Activated naive CD4-positive, alpha-beta T cell treated with anti-CD3 and anti-CD28 coated beads, Interleukin-2, amount 50 U/mL, for 72 hours (primary cell): Measurements from ENCODE around the gene CRAT. TPM values are rescaled to one million over a fixed set of nuclear protein-coding genes. Genes with fewer than 3 reads are reported as not detected.
A peak's percentile ranks its signal among the peaks of the same experiment; 100 is the strongest.
"Not testable (repeated sequence)": the region's sequence is repeated elsewhere in the genome, so short reads cannot be mapped to it uniquely, and the experiment has no call there.

Experiments
- ATAC-seq, 2 donors: fragments of 150-1000 bp; cut with Tn5 transposase; 2 replicates each; pipeline ENCODE4 v1.10.0; 2021; ENCODE audit warnings: mild to moderate bottlenecking in 2 of 2, moderate library complexity in 2 of 2
- DNase-seq, 2 donors: peaks; one replicate each; pipeline ENCODE4 v3.0.0; 2021 to 2022; ENCODE audit warnings: low spot score in 2 of 2
- H3K27ac Mint-ChIP-seq, 2 donors: one replicate each; pipeline ENCODE4 v1.8.0; 2022; ENCODE audit warnings: mild to moderate bottlenecking in 2 of 2, mixed read lengths in 2 of 2
- H3K36me3 Mint-ChIP-seq, 2 donors: one replicate each; pipeline ENCODE4 v1.8.0; 2022; ENCODE audit warnings: mixed read lengths in 2 of 2
- H3K9me3 Mint-ChIP-seq, 2 donors: one replicate each; pipeline ENCODE4 v1.8.0; 2022; ENCODE audit warnings: mixed read lengths in 2 of 2
- total RNA-seq, 2 donors: library from RNA; stranded (reverse); gene quantifications; one replicate each; pipeline ENCODE4 v1.2.3, GENCODE V29; 2022

Gene CRAT
- total RNA-seq, 2 donors from 2014 or later, result 14.7 to 35.6 TPM

DNA sequence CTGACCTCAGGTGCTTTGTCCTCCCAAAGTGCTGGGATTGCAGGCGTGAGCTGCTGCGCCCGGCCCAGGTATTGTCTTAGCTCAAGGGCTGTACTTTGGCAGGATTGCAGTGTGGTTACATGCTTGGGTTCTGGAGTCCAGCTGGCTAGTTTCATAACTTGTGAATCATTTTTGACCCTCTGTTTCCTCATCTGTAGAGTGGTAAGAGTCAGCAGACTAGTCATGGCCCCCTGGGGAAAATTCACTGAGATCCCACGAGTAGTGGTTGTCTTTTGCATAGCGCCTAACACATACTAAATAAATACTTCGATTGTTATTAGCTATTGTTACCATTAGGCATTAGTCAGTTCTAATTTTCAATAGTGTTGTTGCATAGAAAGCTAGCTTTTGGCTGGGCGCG is 14.9 kb upstream of the CRAT start:
- DNase-seq, result no peak
- Mint-ChIP-seq H3K27ac (no peak overlapping the region), H3K36me3 (peaks cover 0 to 15% of the 10 kb centered on the region in 2 donors), H3K9me3 (no peaks in the 10 kb centered on the region)
- ATAC-seq, result peak in 1 of 2 donors; percentile 65

DNA sequence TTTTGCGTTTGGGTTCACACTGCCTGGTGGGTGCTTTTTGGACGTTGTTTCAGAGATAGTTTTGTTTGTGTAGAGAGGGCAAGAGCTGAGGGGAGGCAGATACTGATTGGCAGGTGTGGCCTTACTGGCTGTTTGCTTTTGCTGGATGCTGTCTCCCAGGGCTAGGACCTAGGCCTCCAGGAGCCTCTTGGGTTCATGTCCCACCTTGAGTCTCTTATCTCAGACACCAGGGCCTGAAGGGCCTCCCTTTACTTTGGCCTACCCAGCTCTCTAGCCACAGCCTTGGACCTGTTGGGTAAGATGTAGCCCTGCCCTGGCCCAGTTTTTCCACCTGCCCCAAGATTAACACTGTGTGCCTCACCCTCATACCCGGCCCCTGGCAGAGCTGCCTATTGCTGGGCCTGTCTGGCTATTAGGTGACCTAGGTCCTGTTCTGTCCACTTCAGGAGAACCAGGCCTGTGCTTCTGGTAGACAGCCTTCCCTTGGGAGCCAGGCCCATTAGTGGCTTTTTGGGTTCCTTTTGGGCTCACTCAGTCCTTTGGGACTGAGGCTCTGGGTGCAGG is 14.0 kb upstream of the CRAT start:
- DNase-seq (no peak), ATAC-seq (no peak)
- Mint-ChIP-seq H3K9me3 (no peaks in the 10 kb centered on the region), H3K36me3 (peaks cover 0 to 15% of the 10 kb centered on the region in 2 donors), H3K27ac (peak overlapping the region in 1 of 2 donors; percentile 85)

DNA sequence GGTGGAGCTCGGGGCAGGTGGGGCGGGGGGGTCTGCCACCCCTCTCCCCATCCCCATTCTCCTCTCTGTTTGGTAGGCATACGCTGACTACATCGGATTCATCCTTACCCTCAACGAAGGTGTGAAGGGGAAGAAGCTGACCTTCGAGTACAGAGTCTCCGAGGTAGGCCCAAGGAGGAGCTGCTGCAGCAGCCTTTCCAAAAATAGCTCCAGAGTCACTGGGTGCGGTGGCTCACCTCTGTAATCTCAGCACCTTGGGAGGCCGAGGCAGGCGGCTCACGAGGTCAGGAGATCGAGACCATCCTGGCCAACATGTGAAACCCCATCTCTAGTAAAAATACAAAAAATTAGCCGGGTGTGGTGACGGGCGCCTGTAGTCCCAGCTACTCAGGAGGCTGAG is 12.4 kb upstream of the CRAT start:
- not testable (repeated sequence) for DNase-seq, ATAC-seq, H3K9me3 Mint-ChIP-seq, H3K27ac Mint-ChIP-seq
- H3K36me3 Mint-ChIP-seq, result peaks cover 0 to 15% of the 10 kb centered on the region in 2 donors

DNA sequence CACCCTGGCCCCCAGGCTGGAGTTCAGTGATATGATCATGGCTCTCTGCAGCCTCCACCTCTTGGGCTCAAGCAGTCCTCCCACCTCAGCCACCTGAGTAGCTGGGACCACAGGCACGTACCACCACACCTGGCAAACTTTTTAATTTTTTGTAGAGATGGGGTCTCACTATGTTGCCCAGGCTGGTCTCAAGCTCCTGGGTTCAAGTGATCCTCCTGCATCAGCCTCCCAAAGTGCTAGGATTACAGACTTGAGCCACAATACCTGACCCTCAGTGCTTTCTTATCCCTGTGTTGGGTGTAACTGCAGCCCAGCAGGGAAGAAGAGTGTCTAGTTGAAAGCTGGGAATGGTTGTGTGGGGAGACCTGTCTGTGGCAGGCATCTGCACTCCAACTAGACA is 11.5 kb upstream of the CRAT start:
- no peak for ATAC-seq
- DNase-seq, result no peak
- Mint-ChIP-seq H3K9me3 (no peaks in the 10 kb centered on the region), H3K36me3 (peaks cover 0 to 11% of the 10 kb centered on the region in 2 donors), H3K27ac (peak overlapping the region in 1 of 2 donors; percentile 40)

DNA sequence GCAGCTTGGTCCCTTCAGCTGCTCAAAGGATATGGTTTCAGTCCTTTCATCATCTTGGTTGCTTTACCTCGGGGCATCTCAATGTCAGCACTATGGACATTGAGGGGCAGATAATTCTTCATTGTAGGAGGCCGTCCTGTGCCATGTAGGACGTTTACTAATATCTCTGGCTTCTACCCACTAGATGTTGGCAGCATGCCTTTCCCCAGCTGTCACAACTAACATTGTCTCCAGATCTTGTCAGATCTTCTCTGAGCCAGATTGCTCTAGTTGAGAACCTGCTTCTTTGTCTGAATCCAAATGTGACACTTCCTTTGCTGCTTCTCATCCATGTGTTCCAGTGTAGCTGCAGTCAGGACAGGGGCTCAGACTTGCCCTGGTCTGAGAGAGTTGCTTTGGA is 10.9 kb upstream of the CRAT start:
- H3K36me3 Mint-ChIP-seq, result peaks cover 0 to 11% of the 10 kb centered on the region in 2 donors
- no peaks in the 10 kb centered on the region for H3K9me3 Mint-ChIP-seq
- ATAC-seq (no peak), DNase-seq (no peak)
- peak overlapping the region in 1 of 2 donors; percentile 83 for H3K27ac Mint-ChIP-seq

DNA sequence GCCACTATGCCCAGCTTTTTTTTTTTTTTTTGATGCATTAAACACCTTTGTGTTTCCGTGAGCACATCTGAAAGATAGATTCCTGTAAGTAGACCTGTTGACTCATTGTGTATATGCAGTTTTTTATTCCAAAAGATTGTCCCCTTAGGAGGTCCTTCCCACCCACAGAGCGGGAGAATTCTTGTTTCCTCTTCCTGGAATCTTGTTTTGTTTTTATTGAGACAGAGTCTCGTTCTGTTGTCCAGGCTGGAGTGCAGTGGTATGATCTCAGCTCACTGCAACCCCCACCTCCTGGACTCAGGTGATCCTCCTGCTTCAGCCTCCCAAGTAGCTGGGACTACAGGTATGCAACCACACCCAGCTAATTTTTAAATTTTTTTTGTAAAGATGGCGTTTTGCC is 8.2 kb upstream of the CRAT start:
- no peak for ATAC-seq
- Mint-ChIP-seq H3K9me3 (no peaks in the 10 kb centered on the region), H3K36me3 (peaks cover 0 to 11% of the 10 kb centered on the region in 2 donors), H3K27ac (peak overlapping the region in 1 of 2 donors; percentile 29)
- DNase-seq, result no peak

DNA sequence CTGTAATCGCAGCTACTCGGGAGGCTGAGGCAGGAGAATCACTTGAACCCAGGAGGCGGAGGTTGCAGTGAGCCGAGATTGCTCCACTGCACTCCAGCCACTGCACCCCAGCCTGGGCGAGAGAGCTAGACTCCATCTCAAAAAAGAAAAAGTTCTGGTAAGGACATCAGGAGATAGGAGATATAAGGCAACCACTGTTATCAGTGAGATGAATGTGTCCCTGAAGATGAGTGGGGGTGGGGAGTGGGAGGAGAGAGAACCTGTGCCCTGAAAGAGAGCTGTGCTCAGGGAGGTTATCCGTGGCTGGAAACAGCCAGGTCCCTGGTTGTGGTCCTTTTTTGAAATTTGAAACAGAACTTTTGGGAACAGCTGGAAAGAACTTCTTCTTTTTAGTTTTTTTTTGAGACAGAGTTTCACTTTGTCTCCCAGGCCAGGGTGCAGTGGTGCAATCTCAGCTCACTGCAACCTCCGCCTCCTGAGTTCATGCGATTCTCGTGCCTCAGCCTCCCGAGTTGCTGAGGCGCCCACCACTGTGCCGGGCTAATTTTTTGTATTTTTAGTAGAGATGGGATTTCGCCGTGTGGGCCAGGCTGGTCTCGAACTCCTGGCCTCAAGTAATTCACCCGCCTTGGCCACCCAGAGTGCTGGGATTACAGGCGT is 3.2 kb upstream of the CRAT start:
- no peak for ATAC-seq

DNA sequence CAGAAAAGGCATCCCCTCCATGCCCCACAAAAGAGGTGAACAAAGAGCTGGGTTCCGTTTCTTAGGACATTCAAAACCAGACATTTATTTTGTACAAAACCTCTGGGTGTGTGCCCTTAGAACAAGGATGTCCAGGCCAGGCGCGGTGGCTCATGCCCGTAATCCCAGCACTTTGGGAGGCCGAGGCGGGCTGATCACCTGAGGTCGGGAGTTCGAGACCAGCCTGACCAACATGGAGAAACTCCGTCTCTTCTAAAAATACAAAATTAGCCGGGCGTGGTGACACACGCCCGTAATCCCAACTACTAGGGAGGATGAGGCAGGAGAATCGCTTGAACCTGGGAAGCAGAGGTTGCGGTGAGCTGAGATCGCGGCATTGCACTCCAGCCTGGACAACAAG is 1.9 kb upstream of the CRAT start:
- not testable (repeated sequence) for H3K9me3 Mint-ChIP-seq, ATAC-seq, H3K36me3 Mint-ChIP-seq, DNase-seq
- peak overlapping the region in 1 of 2 donors; percentile 94 for H3K27ac Mint-ChIP-seq

More for the DNA sequence above, 3.2 kb upstream of the CRAT start:
- Mint-ChIP-seq H3K27ac (no peak overlapping the region), H3K9me3 (no peaks in the 10 kb centered on the region), H3K36me3 (peaks cover 0 to 9% of the 10 kb centered on the region in 2 donors)
- DNase-seq, result no peak

DNA sequence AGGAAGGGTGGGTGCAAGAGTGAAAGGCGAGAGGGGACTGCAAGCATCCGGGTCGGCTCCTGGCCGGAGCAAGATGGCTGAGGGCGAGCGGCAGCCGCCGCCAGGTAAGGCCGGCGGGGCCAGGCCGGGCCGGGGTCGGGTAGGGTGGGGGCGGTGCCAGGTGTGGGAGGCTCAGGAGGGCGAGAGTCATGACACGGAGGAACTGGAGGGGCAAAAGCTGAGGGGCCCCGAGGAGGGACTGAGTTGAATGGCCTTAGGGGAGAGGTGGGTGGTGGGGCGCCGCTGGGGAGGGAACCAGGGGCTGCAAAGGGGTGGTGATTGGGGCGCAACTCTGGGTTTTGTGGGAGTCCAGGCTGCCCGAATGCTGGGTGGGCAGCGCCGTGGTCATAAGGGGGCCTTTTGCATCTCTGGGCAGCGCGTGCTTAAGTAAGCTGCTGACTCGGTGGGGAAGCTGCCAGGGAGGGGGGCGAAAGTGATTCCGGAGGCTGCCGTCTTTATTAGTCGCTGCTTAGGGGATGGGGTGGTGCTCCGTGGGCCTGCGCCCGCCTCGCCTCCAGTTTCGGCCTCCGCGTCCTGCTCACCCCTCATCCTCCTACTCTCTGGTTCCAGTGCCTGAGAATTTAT is 1.0 kb upstream of the CRAT start:
- ATAC-seq, result no peak
- peak overlapping the region; percentile 90 to 94 for H3K27ac Mint-ChIP-seq

DNA sequence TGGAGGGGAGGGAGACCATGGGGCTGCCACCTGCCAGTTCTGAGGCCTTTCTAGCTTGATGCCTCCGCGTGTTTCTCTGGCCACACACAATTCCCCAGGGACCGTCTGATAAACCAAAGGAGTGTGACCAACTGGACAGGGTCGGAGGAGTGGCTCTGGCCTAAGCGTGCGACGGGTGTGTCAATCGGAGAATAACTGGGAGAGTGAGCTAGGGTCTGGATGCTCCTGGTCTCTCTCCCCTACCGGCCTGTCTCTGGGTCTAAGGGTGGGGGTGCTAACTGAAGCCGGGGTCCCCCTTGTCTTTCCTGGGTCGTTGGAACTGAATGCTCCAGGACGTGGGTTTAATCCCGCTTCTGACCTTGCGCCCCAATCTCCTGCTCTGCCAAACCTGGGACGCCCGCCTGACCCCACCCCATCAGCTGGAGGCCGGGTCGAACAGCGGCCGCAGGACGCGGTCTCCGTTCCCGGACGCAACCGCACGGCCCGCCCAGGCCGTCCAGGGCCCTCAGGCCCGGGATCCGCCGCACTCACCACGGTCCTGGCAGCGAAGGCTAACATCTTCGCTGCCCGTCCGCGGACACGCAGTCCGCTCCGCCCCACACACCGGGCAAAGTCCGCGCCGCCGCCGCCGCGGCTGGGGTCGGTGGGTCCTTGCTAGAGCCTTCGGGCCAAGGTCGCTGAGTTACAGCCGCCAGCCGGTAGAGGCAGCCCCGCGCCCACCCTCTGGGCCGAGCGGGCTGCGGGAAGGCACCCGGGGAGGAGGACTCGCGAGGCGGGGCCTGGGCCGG is 447 bp downstream of the CRAT start:
- DNase-seq, result no peak
- Mint-ChIP-seq H3K36me3 (peaks cover 0 to 9% of the 10 kb centered on the region in 2 donors), H3K9me3 (no peaks in the 10 kb centered on the region), H3K27ac (peak overlapping the region in 1 of 2 donors; percentile 94)
- no peak for ATAC-seq

More for the DNA sequence above, 1.0 kb upstream of the CRAT start:
- peaks cover 0 to 9% of the 10 kb centered on the region in 2 donors for H3K36me3 Mint-ChIP-seq
- no peaks in the 10 kb centered on the region for H3K9me3 Mint-ChIP-seq
- DNase-seq, result peak in 1 of 2 donors; percentile 38

DNA sequence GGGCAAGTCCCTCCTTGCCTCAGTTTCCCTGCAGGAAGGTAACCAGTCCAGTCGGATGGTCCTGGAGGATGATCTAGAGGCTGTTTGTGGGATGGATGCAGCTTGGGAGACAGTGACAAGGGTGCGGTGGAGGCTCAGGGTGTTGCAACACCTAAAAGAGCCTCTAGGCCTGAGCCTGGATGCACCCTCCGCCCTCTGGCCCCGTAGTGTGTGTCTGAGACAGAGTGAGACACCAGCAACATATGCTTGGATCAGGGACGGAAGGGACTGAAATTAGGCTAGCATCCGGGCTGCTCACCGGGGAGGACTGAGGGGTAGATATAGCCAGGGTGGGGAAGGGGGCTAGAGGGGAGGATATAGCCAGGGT is 1.1 kb downstream of the CRAT start:
- DNase-seq (peak in 1 of 2 donors; percentile 39), ATAC-seq (no peak)
- peak overlapping the region in 1 of 2 donors; percentile 69 for H3K27ac Mint-ChIP-seq

DNA sequence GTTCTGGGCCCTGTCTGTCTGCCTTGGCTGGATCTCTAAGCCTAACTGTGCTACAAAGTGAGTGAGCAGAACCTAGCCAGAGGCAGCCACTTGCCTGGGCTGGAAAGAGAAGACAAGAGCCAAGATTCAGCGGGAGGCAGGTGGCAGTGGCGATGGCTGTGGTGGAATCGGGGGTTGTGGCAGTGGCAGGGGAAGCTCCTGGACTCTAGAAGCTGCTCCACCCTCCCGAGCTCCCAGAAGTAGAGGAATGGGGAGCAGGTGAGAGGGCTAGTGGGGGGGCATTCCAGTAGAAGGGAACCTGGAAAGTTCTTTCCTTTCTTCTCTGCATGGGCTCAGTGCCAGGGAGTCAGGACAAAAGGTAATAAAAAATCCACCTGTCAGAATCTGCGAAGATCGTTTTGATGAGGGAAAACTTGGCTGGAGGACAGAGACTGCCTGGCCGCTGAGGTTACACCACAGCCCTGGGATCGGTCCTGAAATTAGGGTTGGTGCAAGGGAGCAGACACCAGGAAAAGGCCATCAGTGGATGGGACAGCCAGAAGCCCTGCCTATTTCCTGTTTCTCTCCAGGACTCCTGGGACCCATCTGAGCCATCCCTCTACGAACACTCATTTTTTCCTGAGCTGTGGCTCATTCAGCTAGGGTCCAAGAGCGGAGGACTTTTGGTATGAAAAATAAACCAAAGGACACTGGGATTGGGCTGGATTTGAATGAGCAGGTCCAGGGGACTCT is 1.6 kb downstream of the CRAT start:
- Mint-ChIP-seq H3K9me3 (no peaks in the 10 kb centered on the region), H3K36me3 (peaks cover 0 to 9% of the 10 kb centered on the region in 2 donors), H3K27ac (peak overlapping the region in 1 of 2 donors; percentile 69)
- ATAC-seq (no peak), DNase-seq (no peak)

More for the DNA sequence above, 1.1 kb downstream of the CRAT start:
- no peaks in the 10 kb centered on the region for H3K9me3 Mint-ChIP-seq
- peaks cover 0 to 9% of the 10 kb centered on the region in 2 donors for H3K36me3 Mint-ChIP-seq

DNA sequence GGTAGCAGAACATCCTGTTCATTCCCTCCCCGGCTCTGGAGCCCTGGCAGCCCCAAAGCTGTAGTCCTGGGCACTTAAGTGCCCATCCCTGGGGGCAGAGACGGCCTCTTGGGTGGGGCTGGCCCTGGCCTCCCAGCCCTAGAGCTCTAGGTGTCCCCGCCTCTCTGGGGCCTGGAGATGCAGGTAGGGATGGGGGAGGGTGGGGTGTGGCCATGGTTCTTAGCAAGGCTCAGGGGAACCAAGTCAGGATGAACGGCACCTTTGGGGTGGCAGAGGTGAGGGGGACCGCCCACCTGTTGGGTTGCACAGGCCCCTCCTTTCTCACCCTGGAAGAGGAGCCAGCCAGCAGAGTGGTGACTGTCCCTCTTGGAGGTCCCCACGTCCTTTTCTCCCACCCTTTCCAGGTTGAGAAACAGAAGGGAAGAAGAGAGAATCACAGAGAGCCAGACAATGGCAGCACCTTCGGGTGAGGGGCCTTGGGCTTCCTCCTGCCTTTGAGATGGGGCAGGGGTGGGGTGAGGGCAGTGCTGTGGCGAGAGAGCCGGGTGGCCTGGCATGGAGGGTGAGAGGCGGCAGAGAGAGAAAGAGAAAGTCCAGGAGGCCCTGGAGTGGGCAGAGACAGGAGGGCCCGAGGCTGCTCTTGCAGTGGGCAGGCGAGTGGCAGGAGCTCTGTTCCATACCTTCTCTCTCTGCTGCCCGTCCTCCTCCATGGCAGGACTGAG is 2.3 kb downstream of the CRAT start:
- ATAC-seq, result no peak
- H3K36me3 Mint-ChIP-seq, result peaks cover 0 to 9% of the 10 kb centered on the region in 2 donors
- no peaks in the 10 kb centered on the region for H3K9me3 Mint-ChIP-seq
- DNase-seq, result no peak
- H3K27ac Mint-ChIP-seq, result no peak overlapping the region

DNA sequence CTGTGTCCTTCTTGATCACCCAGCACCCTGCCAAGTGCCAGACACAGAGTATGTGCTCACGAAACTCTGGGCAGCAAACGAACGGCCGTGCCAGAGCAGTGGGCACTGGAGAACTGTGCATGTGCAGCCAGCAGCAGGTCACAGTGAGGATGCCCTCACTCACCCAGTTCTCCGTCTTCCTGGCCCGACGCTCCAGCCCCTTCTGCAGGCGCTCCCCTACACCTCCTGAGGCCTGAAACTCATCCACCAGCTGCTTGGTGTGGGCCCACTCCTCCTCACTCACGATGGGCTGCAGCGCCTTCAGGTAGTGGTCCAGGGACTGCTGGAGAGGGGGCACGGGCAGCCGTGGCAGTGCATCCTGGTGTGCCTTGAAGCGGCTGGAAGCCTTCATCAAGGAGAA is 2.9 kb downstream of the CRAT start:
- Mint-ChIP-seq H3K36me3 (peaks cover 0 to 9% of the 10 kb centered on the region in 2 donors), H3K9me3 (no peaks in the 10 kb centered on the region), H3K27ac (peak overlapping the region in 1 of 2 donors; percentile 77)
- DNase-seq (no peak), ATAC-seq (no peak)

DNA sequence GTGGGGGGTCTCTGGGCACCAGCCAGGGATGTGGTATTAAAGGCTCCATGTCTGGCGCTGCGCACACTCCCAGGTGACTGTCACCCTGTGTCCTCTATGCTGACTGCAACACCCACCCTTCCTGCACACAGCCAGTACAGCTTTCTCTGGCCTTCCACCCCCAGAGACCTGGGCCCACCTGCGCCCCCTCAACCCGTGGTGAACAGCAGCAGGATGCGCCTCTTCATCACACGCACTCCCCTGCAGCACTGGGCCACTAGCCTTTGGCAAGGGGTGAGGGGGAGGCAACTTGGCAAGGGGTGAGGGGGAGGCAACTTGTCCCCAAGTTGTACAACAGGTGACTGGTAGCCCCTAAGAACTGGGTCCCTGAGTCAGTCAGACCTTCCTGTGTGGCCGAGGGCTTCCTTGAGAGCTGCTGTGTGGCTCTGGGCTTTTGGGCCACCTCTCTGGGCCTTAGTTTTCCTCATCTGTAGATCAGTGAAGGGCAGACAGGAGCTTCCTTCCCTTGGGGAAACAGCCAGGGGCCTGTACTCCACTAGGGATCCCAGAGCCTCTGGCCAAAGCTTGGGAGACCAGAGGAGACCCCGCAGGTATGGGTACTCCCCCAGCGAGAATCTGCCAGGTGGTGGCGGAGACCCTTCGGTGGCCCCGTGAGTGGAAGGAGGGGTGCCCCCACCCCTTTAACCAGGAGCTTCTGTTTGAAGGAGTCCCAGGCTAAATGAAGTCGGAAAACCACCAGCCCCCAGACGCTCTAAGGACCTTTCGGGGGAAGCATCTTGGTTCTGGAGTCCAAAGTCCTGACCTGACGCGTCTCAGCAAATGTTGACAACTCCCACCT is 4.5 kb downstream of the CRAT start:
- no peak for ATAC-seq
- DNase-seq, result no peak
- Mint-ChIP-seq H3K9me3 (no peaks in the 10 kb centered on the region), H3K36me3 (no peaks in the 10 kb centered on the region), H3K27ac (no peak overlapping the region)
